ENCODE data around the gene SH3BP1.
"Not testable (repeated sequence)": the region's sequence is repeated elsewhere in the genome, so short reads cannot be mapped to it uniquely, and the experiment has no call there.

The SH3BP1 gene, protein sequence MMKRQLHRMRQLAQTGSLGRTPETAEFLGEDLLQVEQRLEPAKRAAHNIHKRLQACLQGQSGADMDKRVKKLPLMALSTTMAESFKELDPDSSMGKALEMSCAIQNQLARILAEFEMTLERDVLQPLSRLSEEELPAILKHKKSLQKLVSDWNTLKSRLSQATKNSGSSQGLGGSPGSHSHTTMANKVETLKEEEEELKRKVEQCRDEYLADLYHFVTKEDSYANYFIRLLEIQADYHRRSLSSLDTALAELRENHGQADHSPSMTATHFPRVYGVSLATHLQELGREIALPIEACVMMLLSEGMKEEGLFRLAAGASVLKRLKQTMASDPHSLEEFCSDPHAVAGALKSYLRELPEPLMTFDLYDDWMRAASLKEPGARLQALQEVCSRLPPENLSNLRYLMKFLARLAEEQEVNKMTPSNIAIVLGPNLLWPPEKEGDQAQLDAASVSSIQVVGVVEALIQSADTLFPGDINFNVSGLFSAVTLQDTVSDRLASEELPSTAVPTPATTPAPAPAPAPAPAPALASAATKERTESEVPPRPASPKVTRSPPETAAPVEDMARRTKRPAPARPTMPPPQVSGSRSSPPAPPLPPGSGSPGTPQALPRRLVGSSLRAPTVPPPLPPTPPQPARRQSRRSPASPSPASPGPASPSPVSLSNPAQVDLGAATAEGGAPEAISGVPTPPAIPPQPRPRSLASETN

GRCh38 chr22:37639070-37639760, at the start of gene SH3BP1:
TSS of gene SH3BP1 (plus strand) at chr22:37639669. CDS start at chr22:37639788, 119 bp downstream.
- in situ Hi-C loops (cut with MboI; ENCODE audit: low sequenced_read_pairs), result no loop called here

GRCh38 chr22:37591081-37591480, 48.4 kb upstream of the SH3BP1 start:
- in situ Hi-C loops (cut with MboI; ENCODE audit: low sequenced_read_pairs), result not testable (repeated sequence)

DNA sequence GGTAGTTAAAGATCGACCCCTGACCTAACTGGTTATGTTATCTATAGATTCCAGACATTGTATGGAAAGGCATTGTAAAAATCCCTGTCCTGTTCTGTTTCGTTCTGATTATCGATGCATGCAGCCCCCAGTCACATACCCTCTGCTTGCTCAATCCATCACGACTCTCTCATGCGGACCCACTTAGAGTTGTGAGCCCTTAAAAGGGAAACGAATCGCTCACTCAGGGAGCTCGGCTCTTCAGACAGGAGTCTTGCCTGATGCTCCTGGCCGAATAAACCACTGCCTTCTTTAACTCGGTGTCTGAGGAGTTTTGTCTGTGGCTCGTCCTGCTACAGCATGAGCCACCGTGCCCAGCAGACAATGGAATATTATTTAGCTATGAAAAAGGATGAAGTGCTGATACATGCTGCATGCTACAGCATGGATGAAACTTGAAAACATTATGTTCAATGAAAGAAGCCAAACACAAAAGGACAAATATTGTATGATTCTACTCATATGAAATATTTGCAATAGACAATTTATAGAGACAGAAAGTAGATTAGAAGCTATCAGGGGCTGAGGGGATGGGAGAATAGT, 47.6 kb upstream of the SH3BP1 start:
- in situ Hi-C loops (cut with MboI; ENCODE audit: low sequenced_read_pairs), result no loop called here

DNA sequence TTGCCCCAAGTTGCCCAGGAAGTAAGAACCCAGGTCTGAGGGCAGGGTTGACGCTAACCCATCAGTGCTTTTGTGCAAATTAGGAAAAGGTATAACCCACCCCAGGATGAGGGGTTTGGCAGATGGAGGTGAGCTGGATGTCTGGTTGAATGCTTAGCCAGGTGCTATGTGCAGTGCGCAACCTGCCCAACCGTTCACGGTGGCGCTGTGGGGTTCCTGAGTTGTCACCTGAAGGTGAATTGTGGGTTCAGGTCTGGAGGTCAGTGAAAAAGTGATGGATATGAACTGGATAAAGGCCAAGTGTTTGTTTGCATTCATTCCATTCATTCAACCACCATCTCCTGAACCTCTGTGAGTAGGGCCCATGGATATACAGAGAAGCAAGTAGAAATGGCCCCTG, 45.2 kb upstream of the SH3BP1 start:
- in situ Hi-C loops (cut with MboI; ENCODE audit: low sequenced_read_pairs), result no loop called here

- in situ Hi-C loops (cut with MboI; ENCODE audit: low sequenced_read_pairs), result no loop called here
Observed at GRCh38 chr22:37599153-37599552, 40.3 kb upstream of the SH3BP1 start.

- in situ Hi-C loops (cut with MboI; ENCODE audit: low sequenced_read_pairs), result no loop called here
Observed at GRCh38 chr22:37601203-37601539, 38.3 kb upstream of the SH3BP1 start.

DNA sequence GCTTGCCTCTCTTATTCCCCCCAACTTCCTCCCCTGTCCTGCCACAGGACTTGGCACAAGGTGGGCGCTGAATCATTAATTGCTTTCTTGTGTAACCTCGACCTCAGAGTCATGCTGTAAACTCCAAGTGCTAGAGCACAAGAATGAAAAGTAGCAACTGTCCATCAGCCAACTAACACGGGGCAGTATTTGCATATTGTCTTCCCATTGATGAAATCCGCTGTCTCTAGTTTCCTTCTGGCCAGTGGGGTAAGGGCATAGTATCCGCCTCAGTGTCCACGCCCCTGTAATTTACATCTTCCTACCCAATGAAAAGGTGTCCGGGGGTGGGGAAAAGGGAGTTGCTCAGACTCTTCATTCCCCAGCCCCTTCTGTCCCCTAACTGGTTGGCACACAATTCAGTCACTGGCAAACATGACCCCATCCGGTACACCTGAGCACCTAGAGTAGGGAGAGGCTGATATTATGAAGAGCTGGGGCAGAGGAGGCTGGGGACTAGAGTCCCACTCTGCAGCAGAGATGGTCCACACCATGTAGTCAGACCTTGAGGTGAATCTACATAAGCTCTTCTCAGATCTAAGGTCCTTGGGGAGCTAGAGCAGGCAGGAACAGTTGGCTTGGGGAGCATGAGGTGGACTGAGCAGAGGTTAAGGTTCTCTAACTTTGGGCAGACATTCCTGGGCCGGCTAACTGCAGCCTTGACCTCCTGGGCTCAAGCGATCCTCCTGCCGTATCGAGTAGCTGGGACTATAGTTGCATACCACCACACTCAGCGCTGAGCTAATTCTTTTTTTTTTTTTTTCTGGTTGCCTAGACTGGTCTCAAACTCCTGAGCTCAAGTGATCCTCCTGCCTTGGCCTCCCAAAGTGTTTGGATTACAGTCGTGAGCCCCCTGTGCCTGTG, 37.7 kb upstream of the SH3BP1 start:
- in situ Hi-C loops (cut with MboI; ENCODE audit: low sequenced_read_pairs), result no loop called here

GRCh38 chr22:37602546-37603277, 36.8 kb upstream of the SH3BP1 start:
- in situ Hi-C loops (cut with MboI; ENCODE audit: low sequenced_read_pairs), result not testable (repeated sequence)

DNA sequence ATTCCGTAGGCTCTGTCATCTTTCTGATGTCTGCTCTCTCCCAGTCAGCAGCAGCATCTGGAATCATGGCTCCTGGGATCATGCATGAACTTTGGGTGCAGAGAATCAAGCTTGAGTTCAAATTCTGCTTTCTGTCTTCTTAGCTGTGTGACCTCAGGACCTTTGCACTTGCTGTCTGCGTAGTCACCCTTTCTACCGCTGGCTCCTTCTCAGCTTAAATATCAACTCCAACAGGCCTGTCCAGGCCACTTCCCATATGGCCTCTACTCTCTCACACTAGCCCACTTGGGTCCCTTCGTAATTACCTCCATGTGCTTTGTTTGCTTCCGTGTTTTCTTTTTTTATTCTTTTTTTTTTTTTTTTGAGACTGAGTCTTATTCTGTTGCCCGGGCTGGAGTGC, 35.4 kb upstream of the SH3BP1 start:
- in situ Hi-C loops (cut with MboI; ENCODE audit: low sequenced_read_pairs), result no loop called here

GRCh38 chr22:37604875-37605274, 34.6 kb upstream of the SH3BP1 start:
- in situ Hi-C loops (cut with MboI; ENCODE audit: low sequenced_read_pairs), result no loop called here

DNA sequence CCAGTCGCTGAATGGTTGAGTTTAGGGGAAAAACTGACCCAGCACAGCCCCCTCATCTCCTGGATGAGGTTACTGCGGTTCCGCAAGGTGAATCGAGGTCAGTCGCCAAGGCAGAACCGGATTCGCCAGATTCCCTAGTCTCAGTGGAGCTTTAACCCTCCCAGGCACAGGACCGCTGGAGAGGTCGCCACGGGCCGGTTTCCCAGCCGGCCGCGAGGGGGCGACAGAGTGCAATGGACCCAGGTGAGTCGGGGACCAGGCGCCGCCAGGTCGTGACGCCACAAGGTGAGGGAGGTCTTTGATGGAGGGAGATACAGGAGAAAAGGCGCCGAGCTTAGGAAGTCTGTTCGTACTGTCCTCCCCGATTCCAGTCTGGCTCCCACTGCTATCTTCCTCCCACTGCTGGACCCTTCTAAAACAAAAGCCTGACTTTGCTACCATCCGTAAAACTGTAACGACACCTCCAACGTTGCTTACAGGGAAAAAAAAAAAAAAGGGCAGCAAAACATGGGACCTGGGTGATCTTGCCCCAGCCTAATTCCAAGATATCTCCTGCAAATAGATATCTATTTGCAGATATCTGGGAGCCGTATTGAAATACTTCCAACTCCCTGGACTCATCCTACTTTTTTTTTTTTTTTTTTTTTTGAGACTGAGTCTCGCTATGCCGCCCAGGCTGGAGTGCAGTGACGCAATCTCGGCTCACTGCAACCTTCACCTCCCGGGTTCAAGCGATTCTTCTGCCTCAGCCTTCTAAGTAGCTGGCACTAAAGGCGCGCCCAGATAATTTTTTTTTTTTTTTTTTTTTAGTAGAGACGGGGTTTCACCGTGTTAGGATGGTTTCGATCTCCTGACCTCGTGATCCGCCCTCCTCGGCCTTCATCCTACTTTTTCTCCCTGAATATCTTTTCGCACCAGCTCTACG, 32.2 kb upstream of the SH3BP1 start:
- in situ Hi-C loops (cut with MboI; ENCODE audit: low sequenced_read_pairs), result no loop called here

- in situ Hi-C loops (cut with MboI; ENCODE audit: low sequenced_read_pairs), result no loop called here
Observed at GRCh38 chr22:37607935-37608476, 31.5 kb upstream of the SH3BP1 start.

- in situ Hi-C loops (cut with MboI; ENCODE audit: low sequenced_read_pairs), result no loop called here
Observed at GRCh38 chr22:37608477-37609239, 30.8 kb upstream of the SH3BP1 start, which contains the start of gene GGA1. TSS of gene GGA1 (plus strand) at chr22:37608834. CDS start at chr22:37608861, 27 bp downstream.

GRCh38 chr22:37609240-37610152, 30.0 kb upstream of the SH3BP1 start:
- in situ Hi-C loops (cut with MboI; ENCODE audit: low sequenced_read_pairs), result no loop called here

DNA sequence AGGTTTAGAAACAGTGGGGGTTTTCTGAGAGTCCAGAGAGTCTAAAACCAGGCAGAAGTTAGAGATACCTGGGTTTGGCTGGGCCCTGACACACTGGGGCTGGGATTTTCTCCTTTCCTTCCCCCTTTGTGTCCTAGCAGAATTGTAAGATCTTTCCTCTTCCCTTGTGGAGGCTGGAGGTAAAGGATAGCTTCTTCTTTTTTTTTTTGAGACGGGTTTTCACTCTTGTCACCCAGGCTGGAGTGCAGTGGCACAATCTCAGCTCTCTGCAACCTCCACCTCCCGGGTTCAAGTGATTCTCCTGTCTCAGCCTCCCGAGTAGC, 29.4 kb upstream of the SH3BP1 start:
- in situ Hi-C loops (cut with MboI; ENCODE audit: low sequenced_read_pairs), result not testable (repeated sequence)

DNA sequence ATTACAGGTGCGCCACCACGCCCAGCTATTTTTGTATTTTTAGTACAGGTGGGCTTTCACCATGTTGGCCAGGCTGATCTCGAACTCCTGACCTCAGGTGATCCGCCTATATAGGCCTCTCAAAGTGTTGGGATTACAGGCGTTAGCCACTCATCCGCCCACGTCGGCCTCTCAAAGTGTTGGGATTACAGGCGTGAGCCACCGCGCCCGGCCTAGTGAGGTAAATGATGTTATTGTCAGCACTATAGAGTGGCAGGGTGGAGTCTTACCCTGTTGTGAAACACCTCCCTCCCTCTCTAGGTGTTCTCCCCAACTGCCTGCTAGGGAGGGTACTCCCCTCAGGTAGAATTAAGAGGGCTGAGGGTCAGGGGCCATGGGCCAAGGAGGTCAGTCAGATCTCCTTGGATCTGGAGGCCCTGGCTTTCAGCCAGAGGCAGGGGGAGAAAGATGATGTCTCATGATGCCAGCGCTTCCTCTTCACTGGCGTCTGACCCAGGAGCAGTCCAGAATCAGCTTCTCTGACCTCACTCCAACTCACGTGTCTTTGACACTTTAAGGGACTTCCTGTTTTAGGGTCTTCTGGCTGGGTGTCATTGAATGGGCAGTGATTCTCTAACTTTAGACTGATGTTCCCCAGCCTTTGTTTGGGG, 28.9 kb upstream of the SH3BP1 start:
- in situ Hi-C loops (cut with MboI; ENCODE audit: low sequenced_read_pairs), result no loop called here

Measured in HL-60/S4 treated with retinoic acid at 250 ng/mL for 4 days and 3 days (cell line).